Measurements from ENCODE around the gene MAPK6. TPM values are rescaled to one million over a fixed set of nuclear protein-coding genes. Genes with fewer than 3 reads are reported as not detected.
"Not testable (repeated sequence)": the region's sequence is repeated elsewhere in the genome, so short reads cannot be mapped to it uniquely, and the experiment has no call there.

MAPK6 gene
- total RNA-seq, 4 donors from 2014 or later = 48.8 to 73.1 (median 54.5) TPM

GRCh38 chr15:52090193-52090592 lies 71.2 kb downstream of the MAPK6 start:
- intact Hi-C loops (cut with DNase I; ENCODE audit: low total_unique reads) = no loop called here
- TF ChIP-seq, protein P1, sequence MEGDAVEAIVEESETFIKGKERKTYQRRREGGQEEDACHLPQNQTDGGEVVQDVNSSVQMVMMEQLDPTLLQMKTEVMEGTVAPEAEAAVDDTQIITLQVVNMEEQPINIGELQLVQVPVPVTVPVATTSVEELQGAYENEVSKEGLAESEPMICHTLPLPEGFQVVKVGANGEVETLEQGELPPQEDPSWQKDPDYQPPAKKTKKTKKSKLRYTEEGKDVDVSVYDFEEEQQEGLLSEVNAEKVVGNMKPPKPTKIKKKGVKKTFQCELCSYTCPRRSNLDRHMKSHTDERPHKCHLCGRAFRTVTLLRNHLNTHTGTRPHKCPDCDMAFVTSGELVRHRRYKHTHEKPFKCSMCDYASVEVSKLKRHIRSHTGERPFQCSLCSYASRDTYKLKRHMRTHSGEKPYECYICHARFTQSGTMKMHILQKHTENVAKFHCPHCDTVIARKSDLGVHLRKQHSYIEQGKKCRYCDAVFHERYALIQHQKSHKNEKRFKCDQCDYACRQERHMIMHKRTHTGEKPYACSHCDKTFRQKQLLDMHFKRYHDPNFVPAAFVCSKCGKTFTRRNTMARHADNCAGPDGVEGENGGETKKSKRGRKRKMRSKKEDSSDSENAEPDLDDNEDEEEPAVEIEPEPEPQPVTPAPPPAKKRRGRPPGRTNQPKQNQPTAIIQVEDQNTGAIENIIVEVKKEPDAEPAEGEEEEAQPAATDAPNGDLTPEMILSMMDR (IDR thresholded peaks at IDR 0.05) = no peak
- H3K4me3 ChIP-seq (ENCODE audit: low read depth, poor library complexity, severe bottlenecking) = no peak overlapping the region
- DNase-seq (ENCODE audit: low spot score in 2 of 2) = no peak

GRCh38 chr15:52093167-52093538 lies 74.1 kb downstream of the MAPK6 start:
- DNase-seq (ENCODE audit: low spot score in 2 of 2) = peak in 1 of 2 donors; percentile 25
- intact Hi-C loops (cut with DNase I; ENCODE audit: low total_unique reads) = no loop called here
- no peak for TF ChIP-seq POLR2A (IDR thresholded peaks at IDR 0.05)
- TF ChIP-seq, protein P1 (IDR thresholded peaks at IDR 0.05) = no peak
- WGBS, 2 donors = 29 to 31% methylated on average over 4 of the region's 4 CpGs
- H3K4me3 ChIP-seq (ENCODE audit: low read depth, poor library complexity, severe bottlenecking) = no peak overlapping the region

GRCh38 chr15:52093539-52094510 lies 74.8 kb downstream of the MAPK6 start:
- peak; percentile 88 to 93 for DNase-seq (ENCODE audit: low spot score in 2 of 2)
- no peak for TF ChIP-seq POLR2A (IDR thresholded peaks at IDR 0.05)
- TF ChIP-seq, protein P1 (IDR thresholded peaks at IDR 0.05) = no peak
- intact Hi-C loops (cut with DNase I; ENCODE audit: low total_unique reads) = no loop called here
- H3K4me3 ChIP-seq (ENCODE audit: low read depth, poor library complexity, severe bottlenecking) = no peak overlapping the region
- 26 to 32% methylated on average over 12 of the region's 12 CpGs for WGBS, 2 donors

GRCh38 chr15:52094811-52095584 lies 76.0 kb downstream of the MAPK6 start:
- DNase-seq (ENCODE audit: low spot score in 2 of 2) = peak in 1 of 2 donors; percentile 85
- no peak for TF ChIP-seq POLR2A (IDR thresholded peaks at IDR 0.05)
- WGBS, 2 donors = 48 to 59% methylated on average over 12 of the region's 12 CpGs

DNA sequence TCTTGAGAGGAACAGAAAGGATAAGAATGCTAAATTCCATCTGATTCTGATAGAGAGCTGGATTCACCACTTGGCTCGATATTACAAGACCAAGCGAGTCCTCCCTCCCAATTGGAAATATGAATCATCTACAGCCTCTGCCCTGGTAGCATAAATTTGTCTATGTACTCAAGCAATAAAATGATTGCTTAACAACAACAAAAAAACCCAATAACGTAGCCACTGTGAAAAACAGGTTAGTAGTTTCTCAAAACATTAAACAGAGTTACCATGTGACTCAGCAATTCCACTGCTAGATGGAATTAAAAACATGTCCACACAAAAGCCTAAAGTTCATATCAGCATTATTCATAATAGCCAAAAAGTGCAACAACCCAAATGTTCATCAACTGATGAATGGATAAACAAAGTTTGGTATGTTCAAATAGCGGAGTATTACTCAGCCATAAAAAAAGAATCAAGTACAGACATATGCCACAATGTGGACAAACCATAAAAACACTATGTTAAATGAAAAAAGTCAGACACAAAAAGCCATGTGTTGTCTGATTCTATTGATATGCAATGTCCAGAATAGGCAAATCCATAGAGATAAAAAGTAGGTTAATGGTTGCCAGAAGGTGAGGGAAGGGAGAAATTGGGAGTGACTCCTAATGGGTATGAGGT lies 76.7 kb downstream of the MAPK6 start:
- TF ChIP-seq POLR2A (IDR thresholded peaks at IDR 0.05) = no peak
- TF ChIP-seq, protein P1 (IDR thresholded peaks at IDR 0.05) = no peak
- WGBS, 2 donors = 18 to 25% methylated on average over 4 of the region's 4 CpGs
- DNase-seq (ENCODE audit: low spot score in 2 of 2) = peak in 1 of 2 donors; percentile 31
- intact Hi-C loops (cut with DNase I; ENCODE audit: low total_unique reads) = no loop called here
- no peak overlapping the region for H3K4me3 ChIP-seq (ENCODE audit: low read depth, poor library complexity, severe bottlenecking)

More at GRCh38 chr15:52094811-52095584, 76.0 kb downstream of the MAPK6 start:
- intact Hi-C loops (cut with DNase I; ENCODE audit: low total_unique reads) = no loop called here
- no peak overlapping the region for H3K4me3 ChIP-seq (ENCODE audit: low read depth, poor library complexity, severe bottlenecking)

DNA sequence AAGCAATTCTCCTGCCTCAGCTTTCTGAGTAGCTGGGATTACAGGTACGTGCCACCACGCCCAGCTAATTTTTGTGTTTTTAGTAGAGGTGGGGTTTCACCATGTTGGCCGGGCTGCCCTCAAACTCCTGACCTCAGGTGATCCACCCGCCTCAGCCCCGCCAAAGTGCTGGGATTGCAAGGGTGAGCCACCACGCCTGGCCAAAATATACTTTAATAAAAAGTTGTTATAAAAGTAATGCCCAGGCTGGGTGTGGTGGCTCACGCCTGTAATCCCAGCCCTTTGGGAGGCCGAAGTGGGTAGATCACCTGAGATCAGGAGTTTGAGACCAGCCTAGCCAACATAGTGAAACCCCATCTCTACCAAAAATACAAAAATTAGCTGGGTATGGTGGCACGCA lies 77.5 kb downstream of the MAPK6 start:
- DNase-seq (ENCODE audit: low spot score in 2 of 2) = peak in 1 of 2 donors; percentile 82
- WGBS, 2 donors = 78 to 86% methylated on average over 9 of the region's 9 CpGs
- H3K4me3 ChIP-seq (ENCODE audit: low read depth, poor library complexity, severe bottlenecking); intact Hi-C loops (cut with DNase I; ENCODE audit: low total_unique reads): not testable (repeated sequence)

Data from lower leg skin (tissue), 4 donors.